WERI-Rb-1 (cell line): ENCODE measurements around the gene VWA5B1.
A peak's percentile ranks its signal among the peaks of the same experiment; 100 is the strongest.
"Not testable (repeated sequence)": the region's sequence is repeated elsewhere in the genome, so short reads cannot be mapped to it uniquely, and the experiment has no call there.

Source experiments
- DNase-seq: peaks from one replicate; pipeline ENCODE4 v3.0.0-alpha.2; 2020
- H3K27ac ChIP-seq: fragments of 250-450 bp; sonication (Bioruptor Pico); 2 replicates; pipeline ENCODE4 v1.5.1; 2020; ENCODE audit warnings: mild to moderate bottlenecking, moderate library complexity
- H3K27me3 ChIP-seq: fragments of 250-450 bp; sonication (Bioruptor Pico); 2 replicates; pipeline ENCODE4 v1.5.1; 2021; ENCODE audit warnings: mild to moderate bottlenecking, low read depth, moderate library complexity; ENCODE audit not compliant: insufficient read depth, severe bottlenecking
- H3K36me3 ChIP-seq: fragments of 250-450 bp; sonication (Bioruptor Pico); 2 replicates; pipeline ENCODE4 v1.5.1; 2020; ENCODE audit warnings: mild to moderate bottlenecking, moderate library complexity
- H3K4me3 ChIP-seq: 2 replicates; pipeline ENCODE4 v1.5.1; 2011; ENCODE audit warnings: low read depth, mild to moderate bottlenecking, control low read depth, low read length
- H3K9me3 ChIP-seq: fragments of 250-450 bp; sonication (Bioruptor Pico); 2 replicates; pipeline ENCODE4 v1.5.1; 2021; ENCODE audit warnings: mild to moderate bottlenecking, moderate library complexity; ENCODE audit not compliant: severe bottlenecking
- CTCF ChIP-seq: IDR thresholded peaks from 2 replicates; pipeline ENCODE4 v1.5.1; 2011; ENCODE audit warnings: low read depth, mild to moderate bottlenecking, control low read depth, inconsistent platforms, low read length

VWA5B1 gene

GRCh38 chr1:20266642-20267041 lies 24.0 kb upstream of the VWA5B1 start:
- Histone ChIP-seq H3K27me3 (no peaks in the 10 kb centered on the region), H3K27ac (no peak overlapping the region), H3K36me3 (no peaks in the 10 kb centered on the region), H3K9me3 (no peaks in the 10 kb centered on the region), H3K4me3 (no peak overlapping the region)
- peak; percentile 12; the same call in 1 of the 2 replicates for TF ChIP-seq CTCF
- no peak for DNase-seq

- peaks cover 22% of the 10 kb centered on the region for H3K27me3 ChIP-seq
- no peak overlapping the region for H3K4me3 ChIP-seq
- no peak for TF ChIP-seq CTCF
- no peaks in the 10 kb centered on the region for H3K9me3 ChIP-seq
- no peak overlapping the region for H3K27ac ChIP-seq
- DNase-seq, result no peak
- no peaks in the 10 kb centered on the region for H3K36me3 ChIP-seq
Measured at GRCh38 chr1:20271498-20272400, 18.9 kb upstream of the VWA5B1 start.

- H3K36me3 ChIP-seq, H3K27ac ChIP-seq, H3K4me3 ChIP-seq, H3K9me3 ChIP-seq, DNase-seq: not testable (repeated sequence)
- H3K27me3 ChIP-seq, result peaks cover 27% of the 10 kb centered on the region
Measured at GRCh38 chr1:20273716-20274115, 17.0 kb upstream of the VWA5B1 start.

GRCh38 chr1:20275319-20275925 lies 15.3 kb upstream of the VWA5B1 start:
- Histone ChIP-seq H3K36me3 (no peaks in the 10 kb centered on the region), H3K4me3 (no peak overlapping the region), H3K9me3 (no peaks in the 10 kb centered on the region), H3K27ac (no peak overlapping the region), H3K27me3 (peaks cover 27% of the 10 kb centered on the region)
- no peak for TF ChIP-seq CTCF
- DNase-seq, result no peak

- Histone ChIP-seq H3K27ac (no peak overlapping the region), H3K9me3 (no peaks in the 10 kb centered on the region), H3K36me3 (no peaks in the 10 kb centered on the region), H3K4me3 (no peak overlapping the region), H3K27me3 (peaks cover 27% of the 10 kb centered on the region)
- TF ChIP-seq CTCF, result no peak
- DNase-seq, result no peak
Measured at GRCh38 chr1:20276485-20277159, 14.1 kb upstream of the VWA5B1 start.

- Histone ChIP-seq H3K27me3 (peaks cover 36% of the 10 kb centered on the region), H3K27ac (no peak overlapping the region), H3K9me3 (no peaks in the 10 kb centered on the region), H3K4me3 (no peak overlapping the region), H3K36me3 (no peaks in the 10 kb centered on the region)
- TF ChIP-seq CTCF, result no peak
- no peak for DNase-seq
Measured at GRCh38 chr1:20278692-20279130, 12.0 kb upstream of the VWA5B1 start.
